T-helper 2 cell treated with Interferon-gamma antibody and Interleukin-4, amounts not matched to agents 100 ng/mL and 5 ng/mL, for 36 hours (primary cell): ENCODE measurements around the gene SGMS1. TPM values are rescaled to one million over a fixed set of nuclear protein-coding genes. Genes with fewer than 3 reads are reported as not detected.

Experiments
- intact Hi-C: fragments of 100-400 bp; cut with micrococcal nuclease; formaldehyde crosslinking; loops from one replicate; pipeline ENCODE4 v1.15.1; 2023
- total RNA-seq: library from RNA; stranded (reverse); gene quantifications from 2 replicates; pipeline ENCODE4 v1.2.3, GENCODE V29; 2022

The SGMS1 gene
- total RNA-seq, 1 donor from 2014 or later, result 24.1 TPM

DNA sequence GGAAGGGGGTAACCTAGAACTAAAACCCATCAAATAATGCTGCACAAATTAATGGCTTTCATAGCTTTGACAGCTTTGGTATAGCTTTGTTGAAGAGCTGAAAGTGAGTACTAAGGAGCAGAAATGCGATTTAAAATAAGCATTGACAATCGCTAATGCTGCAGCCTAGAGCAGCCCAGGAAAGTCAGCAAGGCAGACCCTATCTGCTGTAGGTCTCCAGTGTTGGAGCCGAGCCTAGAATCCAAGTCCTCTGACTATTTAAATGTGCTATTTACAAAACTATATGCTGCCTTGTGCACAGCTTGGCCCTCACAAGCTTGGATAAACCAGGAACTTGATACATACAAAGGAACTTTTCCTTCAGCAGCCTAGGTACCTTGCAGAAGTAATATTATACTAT is 307.6 kb downstream of the SGMS1 start:
- intact Hi-C loops, result no loop called here

DNA sequence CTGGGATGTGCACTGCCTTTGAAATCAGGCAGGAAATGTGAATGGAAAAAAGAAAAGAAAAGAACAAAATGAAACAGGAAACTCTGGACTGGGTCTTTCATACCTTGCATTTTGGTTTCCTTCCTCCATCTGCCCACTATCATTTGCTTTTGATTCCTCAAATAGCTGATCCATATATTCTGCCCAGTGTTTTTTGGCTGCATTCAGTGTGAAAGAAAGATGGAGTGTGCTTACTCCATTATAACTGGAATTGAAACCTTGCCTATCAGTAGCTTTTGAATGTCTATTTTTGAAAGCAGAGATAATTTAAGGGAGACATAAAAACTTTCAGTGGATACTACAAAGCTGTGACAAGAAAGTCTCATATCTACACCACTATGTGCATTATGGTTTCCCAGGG is 308.3 kb downstream of the SGMS1 start:
- intact Hi-C loops, result no loop called here

DNA sequence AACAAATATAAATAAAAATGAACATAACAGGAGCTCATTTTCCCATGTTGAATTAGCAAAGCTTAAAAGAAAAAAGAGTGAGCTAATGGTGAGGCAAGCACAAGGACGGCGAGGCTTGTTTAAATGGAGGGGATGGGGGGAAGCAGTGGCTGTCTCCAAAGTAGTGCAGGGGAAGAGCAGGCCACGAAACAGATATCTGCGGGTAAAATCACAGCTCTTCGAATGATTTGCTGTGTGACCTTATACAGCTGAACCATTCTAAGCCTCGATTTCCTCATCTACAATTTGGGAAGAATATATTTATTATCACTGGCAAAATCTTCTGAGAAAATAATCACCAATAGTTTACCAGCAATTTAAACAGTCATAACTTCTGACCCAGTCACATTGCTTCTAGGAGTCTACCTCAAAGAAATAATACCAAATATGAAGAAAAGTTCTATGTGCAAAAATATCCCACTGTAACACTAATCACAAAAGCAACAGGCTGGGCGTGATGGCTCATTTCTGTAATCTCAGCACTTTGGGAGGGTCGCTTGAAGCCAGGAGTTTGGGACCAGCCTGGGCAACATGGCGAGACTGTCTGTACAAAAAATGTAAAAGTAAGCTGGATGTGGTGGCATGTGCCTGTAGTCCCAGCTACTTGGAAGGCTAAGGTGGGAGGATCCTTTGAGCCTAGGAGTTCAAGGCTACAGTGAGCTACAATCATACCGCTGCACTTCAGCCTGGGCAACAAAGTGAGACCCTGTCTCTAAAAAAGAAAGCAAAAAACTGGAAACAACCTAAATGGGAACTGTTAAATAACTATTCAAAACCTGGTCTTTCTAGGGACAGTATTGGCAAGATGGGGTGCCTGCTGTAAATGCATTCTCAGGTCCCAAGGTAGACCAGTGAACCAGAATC is 309.3 kb downstream of the SGMS1 start:
- intact Hi-C loops, result no loop called here

DNA sequence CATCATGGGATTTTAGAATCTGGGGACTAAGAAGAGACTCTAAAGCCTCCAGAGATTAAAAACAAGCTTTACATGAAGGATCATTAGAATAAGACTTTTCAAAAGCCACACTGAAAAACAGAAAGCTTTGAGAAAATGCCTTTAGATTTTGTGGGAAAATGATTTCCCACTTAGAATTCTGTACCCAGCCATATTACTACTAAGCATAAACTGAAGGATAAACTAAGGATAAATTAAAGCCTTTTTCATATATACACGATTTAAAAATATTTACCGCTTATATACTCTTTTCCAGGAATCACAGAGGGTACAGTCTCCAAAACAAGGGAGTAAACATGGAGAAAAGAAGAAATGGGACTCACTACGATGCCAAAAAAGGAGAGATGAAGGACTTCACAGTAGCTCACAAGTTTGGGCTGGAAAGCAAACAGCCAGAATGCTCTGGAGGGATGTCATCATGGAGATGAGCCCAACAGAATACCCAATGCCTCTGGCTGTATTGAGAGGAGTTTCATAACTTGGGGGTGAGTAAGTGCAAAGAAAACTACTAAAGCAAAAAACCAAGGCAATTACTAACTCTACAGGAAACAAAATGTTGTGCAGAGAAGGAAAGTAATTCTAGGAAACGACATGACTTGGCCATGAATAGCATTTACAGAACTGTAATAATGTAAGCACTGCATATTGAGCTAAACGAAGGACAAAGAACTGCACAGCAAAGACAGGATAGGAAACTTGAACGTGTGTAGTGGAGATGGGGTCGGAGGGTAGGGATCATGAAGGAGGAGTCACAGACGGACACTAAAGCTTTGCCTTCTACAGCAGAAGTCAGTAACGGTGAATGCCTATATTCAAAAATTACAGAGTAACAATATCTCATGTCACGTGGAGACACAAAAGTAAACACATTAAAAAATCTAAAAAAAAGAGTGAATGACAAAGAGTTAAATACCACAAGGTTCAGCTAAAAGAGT is 311.0 kb downstream of the SGMS1 start:
- intact Hi-C loops, result no loop called here

DNA sequence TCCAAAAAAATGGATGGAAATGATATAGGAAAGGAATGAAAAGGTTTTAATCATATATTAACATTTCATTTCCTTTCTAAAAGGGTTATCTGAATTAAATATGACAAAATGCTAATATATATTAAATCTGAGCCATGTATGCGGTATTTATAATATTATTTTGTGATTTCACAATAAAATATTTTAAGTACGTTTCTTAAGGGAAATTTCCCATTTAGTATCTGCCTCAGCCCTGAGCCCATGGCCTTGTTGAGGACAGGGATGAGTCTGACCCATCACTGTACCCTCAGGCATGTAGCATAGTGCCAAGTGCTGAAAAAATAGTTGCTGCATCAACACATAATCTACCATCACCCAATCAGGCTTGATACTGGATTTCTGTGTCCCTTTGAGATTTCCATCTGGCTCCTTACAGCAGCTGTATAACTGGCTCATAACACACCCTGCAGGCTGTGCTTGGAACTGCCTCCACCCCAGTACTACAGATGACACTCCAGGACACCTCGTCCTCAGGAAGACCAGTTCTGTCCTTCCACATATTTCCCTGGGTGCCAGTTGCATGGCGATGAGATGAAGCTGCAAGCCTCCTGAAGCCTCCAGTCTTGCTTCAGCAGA is 313.1 kb downstream of the SGMS1 start:
- intact Hi-C loops, result no loop called here

DNA sequence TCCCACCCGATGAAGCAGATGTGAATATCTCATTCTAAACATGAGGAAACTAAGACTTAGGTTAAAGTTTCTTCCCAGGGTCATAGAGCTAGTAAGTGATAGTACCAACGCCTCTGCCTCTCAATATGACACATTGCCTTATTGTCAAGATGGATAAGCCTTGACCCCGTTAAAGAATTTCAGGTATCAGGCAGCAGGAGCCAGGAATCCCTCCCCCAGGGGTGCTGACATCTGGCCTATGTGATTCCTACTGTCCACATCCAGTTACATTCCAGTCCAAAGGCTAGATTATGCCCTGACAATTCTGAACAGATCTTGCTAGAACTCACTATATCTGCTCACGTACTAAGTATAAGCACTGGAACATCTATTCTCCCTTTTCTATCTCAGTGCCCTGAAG is 314.4 kb downstream of the SGMS1 start:
- intact Hi-C loops, result no loop called here

DNA sequence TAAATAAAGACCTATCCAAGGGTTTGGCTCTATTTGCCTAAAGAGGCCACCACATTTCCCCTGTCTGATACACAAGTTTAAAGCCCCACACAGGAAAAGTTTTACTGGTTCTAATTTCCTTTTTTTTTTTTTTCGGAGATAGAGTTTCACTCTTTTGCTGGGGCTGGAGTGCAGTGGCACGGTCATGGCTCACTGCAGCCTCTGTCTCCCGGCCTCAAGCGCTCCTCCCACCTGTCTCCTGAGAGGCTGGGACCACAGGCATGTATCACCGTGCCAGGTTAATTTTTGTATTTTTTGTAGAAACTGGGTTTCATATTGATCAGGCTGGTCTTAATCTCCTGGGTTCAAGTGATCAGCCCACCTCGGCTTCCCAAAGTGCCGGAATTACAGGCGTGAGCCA is 319.1 kb downstream of the SGMS1 start:
- intact Hi-C loops, result no loop called here

GRCh38 chr10:50299948-50300669 is 323.6 kb downstream of the SGMS1 start:
- intact Hi-C loops, result no loop called here

- intact Hi-C loops, result no loop called here
Observed at GRCh38 chr10:50295367-50295766, 328.4 kb downstream of the SGMS1 start.

GRCh38 chr10:50294582-50294981 is 329.2 kb downstream of the SGMS1 start:
- intact Hi-C loops, result no loop called here

DNA sequence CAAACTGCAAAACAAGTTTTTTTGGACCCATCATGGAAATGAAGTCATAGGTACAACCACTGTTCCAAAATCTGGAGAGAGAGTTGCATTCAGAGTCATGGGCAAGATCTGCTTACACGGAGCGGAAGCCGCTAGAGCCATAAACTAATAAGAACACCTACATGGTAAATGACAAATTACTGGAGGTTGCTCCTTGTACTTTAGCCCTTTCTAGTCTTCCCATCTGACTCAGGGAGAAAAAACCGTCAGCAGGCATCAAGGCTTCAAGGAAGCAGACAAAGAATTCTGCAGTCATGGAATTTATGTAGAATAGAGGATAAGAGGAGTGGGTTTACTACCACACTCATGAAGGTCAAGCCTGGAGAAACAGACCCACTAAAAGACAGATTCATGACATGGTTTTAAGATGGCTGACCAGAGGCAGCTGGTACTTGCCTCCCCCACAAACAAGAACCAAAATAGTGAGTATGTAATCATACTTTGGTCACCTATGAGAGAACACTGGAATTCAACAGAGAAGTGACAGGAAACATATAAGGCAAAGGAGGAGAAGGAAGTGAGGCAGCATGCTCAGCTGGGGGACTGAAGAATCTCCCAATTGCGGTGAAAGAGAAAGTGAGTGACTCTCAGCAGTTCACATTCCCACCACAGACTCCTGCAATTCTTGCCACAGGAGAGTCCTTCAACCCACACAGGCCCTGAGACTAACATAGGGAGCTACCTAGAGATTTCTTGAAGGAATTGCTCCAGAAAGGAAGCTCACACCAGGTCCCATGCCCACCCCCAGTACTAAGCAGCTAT is 330.0 kb downstream of the SGMS1 start:
- intact Hi-C loops, result no loop called here

DNA sequence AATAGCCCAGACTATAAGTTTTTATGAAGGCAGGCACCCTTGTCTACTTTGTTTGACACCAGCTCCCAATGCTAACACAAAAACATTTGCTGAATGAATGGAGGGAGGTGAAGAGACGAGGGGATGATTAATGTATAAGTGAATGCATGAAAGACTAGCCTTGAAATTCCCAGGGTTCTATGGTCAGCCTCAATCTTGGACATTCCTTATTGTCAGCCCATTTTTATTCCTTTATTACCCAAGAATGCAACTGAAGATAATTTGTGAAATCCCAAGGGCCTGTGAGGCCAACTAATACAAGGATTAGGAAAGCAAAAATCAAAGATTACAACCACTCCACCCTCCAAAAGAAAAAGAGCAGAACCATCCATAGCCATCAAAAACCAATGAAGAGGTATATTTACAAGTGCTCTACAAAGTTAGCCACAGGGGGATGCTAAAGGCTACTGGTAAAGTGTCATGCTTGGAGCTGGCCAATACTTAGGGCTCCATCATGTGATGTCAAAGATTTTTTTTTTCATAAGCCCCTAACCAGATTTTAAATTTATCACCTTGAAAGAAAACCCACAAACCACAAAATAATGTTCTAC is 332.4 kb downstream of the SGMS1 start:
- intact Hi-C loops, result no loop called here

GRCh38 chr10:50289196-50289595 is 334.6 kb downstream of the SGMS1 start:
- intact Hi-C loops, result no loop called here

GRCh38 chr10:50286996-50287803 is 336.6 kb downstream of the SGMS1 start:
- intact Hi-C loops, result no loop called here

GRCh38 chr10:50286517-50286916 is 337.2 kb downstream of the SGMS1 start:
- intact Hi-C loops, result no loop called here

- intact Hi-C loops, result no loop called here
Observed at GRCh38 chr10:50281967-50282522, 341.7 kb downstream of the SGMS1 start.

GRCh38 chr10:50281210-50281966 is 342.4 kb downstream of the SGMS1 start:
- intact Hi-C loops, result no loop called here
